ENCODE data around the gene CNTN5. TPM values are rescaled to one million over a fixed set of nuclear protein-coding genes. Genes with fewer than 3 reads are reported as not detected.

The CNTN5 gene
- total and polyA plus RNA-seq, 2 experiments from 2014 or later: 9.6 to 10.6 TPM

DNA sequence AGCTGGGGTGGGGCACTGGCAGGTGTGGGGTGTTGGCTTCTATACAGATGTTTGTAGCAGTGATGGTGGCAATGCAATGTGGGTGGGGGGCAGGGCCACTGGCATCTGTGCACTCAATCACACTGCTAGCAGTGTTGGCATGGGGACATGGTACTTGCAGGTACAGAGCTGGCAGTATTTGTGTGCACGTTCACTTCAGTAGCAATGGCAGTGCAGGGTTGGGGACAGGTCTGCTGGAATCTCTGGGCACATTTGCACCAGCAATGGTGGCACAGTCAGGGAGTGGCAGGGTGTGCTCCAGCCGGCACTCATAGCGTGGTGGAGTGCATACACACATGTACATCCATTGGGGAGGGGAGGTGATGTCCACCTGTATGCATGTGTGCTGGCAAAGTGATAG lies 775.2 kb downstream of the CNTN5 start:
- H3K9me2 ChIP-seq (replicated peaks; ENCODE audit: insufficient read depth): no peaks in the 10 kb centered on the region
- H3K27ac ChIP-seq: no peak overlapping the region
- H3K9me3 ChIP-seq (ENCODE audit: low read depth): no peaks in the 10 kb centered on the region
- no peaks in the 10 kb centered on the region for H3K79me2 ChIP-seq
- no peaks in the 10 kb centered on the region for H3K36me3 ChIP-seq (replicated peaks; ENCODE audit: insufficient read depth, low read depth)
- no peaks in the 10 kb centered on the region for H3K4me1 ChIP-seq (ENCODE audit: insufficient read depth)
- no peaks in the 10 kb centered on the region for H3K27me3 ChIP-seq
- no peak overlapping the region for H3K4me3 ChIP-seq
- H4K20me1 ChIP-seq (ENCODE audit: insufficient read depth, poor library complexity, severe bottlenecking): no peaks in the 10 kb centered on the region
- TF ChIP-seq EZH2 (IDR thresholded peaks at IDR 0.05; ENCODE audit: borderline replicate concordance) (no peak), EZH2phosphoT487 (IDR thresholded peaks at IDR 0.05; ENCODE audit: low read depth, severe bottlenecking, unreplicated experiment) (no peak)
- TF ChIP-seq, protein P1, sequence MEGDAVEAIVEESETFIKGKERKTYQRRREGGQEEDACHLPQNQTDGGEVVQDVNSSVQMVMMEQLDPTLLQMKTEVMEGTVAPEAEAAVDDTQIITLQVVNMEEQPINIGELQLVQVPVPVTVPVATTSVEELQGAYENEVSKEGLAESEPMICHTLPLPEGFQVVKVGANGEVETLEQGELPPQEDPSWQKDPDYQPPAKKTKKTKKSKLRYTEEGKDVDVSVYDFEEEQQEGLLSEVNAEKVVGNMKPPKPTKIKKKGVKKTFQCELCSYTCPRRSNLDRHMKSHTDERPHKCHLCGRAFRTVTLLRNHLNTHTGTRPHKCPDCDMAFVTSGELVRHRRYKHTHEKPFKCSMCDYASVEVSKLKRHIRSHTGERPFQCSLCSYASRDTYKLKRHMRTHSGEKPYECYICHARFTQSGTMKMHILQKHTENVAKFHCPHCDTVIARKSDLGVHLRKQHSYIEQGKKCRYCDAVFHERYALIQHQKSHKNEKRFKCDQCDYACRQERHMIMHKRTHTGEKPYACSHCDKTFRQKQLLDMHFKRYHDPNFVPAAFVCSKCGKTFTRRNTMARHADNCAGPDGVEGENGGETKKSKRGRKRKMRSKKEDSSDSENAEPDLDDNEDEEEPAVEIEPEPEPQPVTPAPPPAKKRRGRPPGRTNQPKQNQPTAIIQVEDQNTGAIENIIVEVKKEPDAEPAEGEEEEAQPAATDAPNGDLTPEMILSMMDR (IDR thresholded peaks at IDR 0.05; ENCODE audit: poor library complexity): no peak
- H2AFZ ChIP-seq: no peak overlapping the region
- DNase-seq (ENCODE audit: low spot score): no peak
- 88% methylated on average over 3 of the region's 3 CpGs for WGBS (ENCODE audit: low lambda C conversion rate, missing lambda C conversion rate)
- H3K4me2 ChIP-seq: no peak overlapping the region

DNA sequence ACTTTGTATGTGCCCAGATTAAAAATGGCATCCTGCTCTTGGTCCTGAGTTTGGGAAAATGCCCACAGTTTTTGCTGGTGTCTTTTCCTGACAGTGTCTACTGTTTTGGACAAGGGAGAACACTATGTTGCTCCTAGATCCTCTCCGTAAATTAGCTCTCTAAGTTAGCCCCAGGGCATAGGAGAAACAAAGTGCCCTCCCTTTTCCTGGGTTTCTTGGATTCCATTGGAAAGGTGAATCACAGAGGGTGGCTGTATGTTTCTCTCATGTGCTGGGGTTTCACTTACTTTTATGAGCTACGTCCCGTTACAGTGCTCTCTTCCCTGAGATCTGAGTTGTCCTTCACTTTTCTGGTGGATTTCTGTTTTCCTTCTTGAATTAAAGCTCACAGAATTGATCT lies 782.8 kb downstream of the CNTN5 start:
- DNase-seq (ENCODE audit: low spot score): no peak
- no peak overlapping the region for H2AFZ ChIP-seq
- TF ChIP-seq EZH2phosphoT487 (IDR thresholded peaks at IDR 0.05; ENCODE audit: low read depth, severe bottlenecking, unreplicated experiment): no peak
- no peak for TF ChIP-seq EZH2 (IDR thresholded peaks at IDR 0.05; ENCODE audit: borderline replicate concordance)
- TF ChIP-seq, protein P1 (IDR thresholded peaks at IDR 0.05; ENCODE audit: poor library complexity): no peak

DNA sequence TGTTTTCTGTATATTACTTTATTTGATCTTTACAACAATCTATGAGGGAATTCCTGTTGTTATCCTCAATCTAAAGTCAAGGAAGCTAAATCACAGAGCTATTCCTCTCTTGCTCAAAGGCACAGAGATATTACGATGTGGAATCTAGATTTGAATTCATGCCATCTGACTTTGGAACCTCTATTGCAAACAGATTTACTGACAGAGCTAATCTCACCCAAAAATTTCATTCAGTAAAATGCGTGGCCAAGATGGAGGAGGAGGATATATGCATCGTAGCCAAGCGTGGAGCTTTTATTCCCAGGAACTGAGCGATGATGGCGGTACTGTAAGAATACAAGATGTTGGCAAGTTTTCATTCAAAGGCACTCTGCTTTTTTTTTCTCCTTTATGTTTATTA lies 791.8 kb downstream of the CNTN5 start:
- Histone ChIP-seq H3K9me3 (ENCODE audit: low read depth) (no peaks in the 10 kb centered on the region), H3K4me1 (ENCODE audit: insufficient read depth) (no peaks in the 10 kb centered on the region), H3K79me2 (no peaks in the 10 kb centered on the region), H3K36me3 (replicated peaks; ENCODE audit: insufficient read depth, low read depth) (no peaks in the 10 kb centered on the region), H3K27ac (no peak overlapping the region), H3K27me3 (no peaks in the 10 kb centered on the region), H3K4me2 (no peak overlapping the region), H2AFZ (no peak overlapping the region), H4K20me1 (ENCODE audit: insufficient read depth, poor library complexity, severe bottlenecking) (no peaks in the 10 kb centered on the region), H3K9me2 (replicated peaks; ENCODE audit: insufficient read depth) (no peaks in the 10 kb centered on the region), H3K4me3 (no peak overlapping the region)
- no peak for TF ChIP-seq EZH2 (IDR thresholded peaks at IDR 0.05; ENCODE audit: borderline replicate concordance)
- TF ChIP-seq, protein P1 (IDR thresholded peaks at IDR 0.05; ENCODE audit: poor library complexity): no peak
- no peak for TF ChIP-seq EZH2phosphoT487 (IDR thresholded peaks at IDR 0.05; ENCODE audit: low read depth, severe bottlenecking, unreplicated experiment)
- 95% methylated on average over 6 of the region's 6 CpGs for WGBS (ENCODE audit: low lambda C conversion rate, missing lambda C conversion rate)
- no peak for DNase-seq (ENCODE audit: low spot score)

More for the DNA sequence above, 782.8 kb downstream of the CNTN5 start:
- Histone ChIP-seq H3K4me2 (no peak overlapping the region), H3K79me2 (no peaks in the 10 kb centered on the region), H3K4me3 (no peak overlapping the region), H3K9me2 (replicated peaks; ENCODE audit: insufficient read depth) (peaks cover 3% of the 10 kb centered on the region), H3K9me3 (ENCODE audit: low read depth) (no peaks in the 10 kb centered on the region), H3K27me3 (no peaks in the 10 kb centered on the region), H3K4me1 (ENCODE audit: insufficient read depth) (no peaks in the 10 kb centered on the region), H3K27ac (no peak overlapping the region), H3K36me3 (replicated peaks; ENCODE audit: insufficient read depth, low read depth) (no peaks in the 10 kb centered on the region), H4K20me1 (ENCODE audit: insufficient read depth, poor library complexity, severe bottlenecking) (no peaks in the 10 kb centered on the region)
- WGBS (ENCODE audit: low lambda C conversion rate, missing lambda C conversion rate): 58% methylated on average over 3 of the region's 3 CpGs

DNA sequence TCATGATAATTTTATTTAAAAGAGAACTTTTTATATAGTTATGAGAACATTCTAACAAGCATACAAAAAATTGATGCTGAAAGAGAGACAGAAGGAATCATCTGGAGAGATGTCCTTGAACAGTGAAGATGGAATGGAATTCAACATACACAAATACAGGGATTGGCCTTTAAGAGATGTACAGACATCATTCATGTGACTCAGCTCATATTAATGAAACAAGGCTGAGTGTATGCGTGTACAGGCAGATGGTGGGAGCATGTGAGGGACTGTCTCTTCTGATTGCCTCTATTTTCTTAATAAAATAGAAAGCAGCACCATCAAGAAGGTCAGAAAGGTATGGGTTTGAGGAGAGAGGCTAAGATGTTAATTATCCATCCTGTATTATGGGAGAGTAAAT lies 793.3 kb downstream of the CNTN5 start:
- Histone ChIP-seq H3K27me3 (no peaks in the 10 kb centered on the region), H3K79me2 (no peaks in the 10 kb centered on the region)
- DNase-seq (ENCODE audit: low spot score): no peak

More for the DNA sequence above, 793.3 kb downstream of the CNTN5 start:
- H3K9me3 ChIP-seq (ENCODE audit: low read depth): no peaks in the 10 kb centered on the region
- H3K4me1 ChIP-seq (ENCODE audit: insufficient read depth): no peaks in the 10 kb centered on the region
- TF ChIP-seq EZH2 (IDR thresholded peaks at IDR 0.05; ENCODE audit: borderline replicate concordance) (no peak), EZH2phosphoT487 (IDR thresholded peaks at IDR 0.05; ENCODE audit: low read depth, severe bottlenecking, unreplicated experiment) (no peak)
- TF ChIP-seq, protein P1 (IDR thresholded peaks at IDR 0.05; ENCODE audit: poor library complexity): no peak
- H2AFZ ChIP-seq: no peak overlapping the region
- no peaks in the 10 kb centered on the region for H4K20me1 ChIP-seq (ENCODE audit: insufficient read depth, poor library complexity, severe bottlenecking)
- H3K4me2 ChIP-seq: no peak overlapping the region
- H3K4me3 ChIP-seq: no peak overlapping the region
- no peaks in the 10 kb centered on the region for H3K36me3 ChIP-seq (replicated peaks; ENCODE audit: insufficient read depth, low read depth)
- no peaks in the 10 kb centered on the region for H3K9me2 ChIP-seq (replicated peaks; ENCODE audit: insufficient read depth)
- no peak overlapping the region for H3K27ac ChIP-seq
- WGBS (ENCODE audit: low lambda C conversion rate, missing lambda C conversion rate): 69% methylated on average over 1 of the region's 1 CpG

Data from hepatocyte (in vitro differentiated cells).